IMR-90 (cell line): ENCODE measurements around the gene COX19. TPM values are rescaled to one million over a fixed set of nuclear protein-coding genes. Genes with fewer than 3 reads are reported as not detected.

Experiments
- ATAC-seq: fragments of 200-7000 bp; cut with Tn5 transposase; 2 replicates; pipeline ENCODE4 v1.9.1; 2020; ENCODE audit warnings: low read depth, mild to moderate bottlenecking, moderate library complexity
- BruUV-seq: library from RNA; stranded (reverse); fragments of 400-500 nt; replicated peaks from 2 replicates; lab custom pipeline; 2021; lab: Mats Ljungman, UMichigan
- CTCF ChIA-PET: fragments of 300-600 bp; formaldehyde crosslinking; extraction: SDS; loops from one replicate; lab custom pipeline; 2021; ENCODE audit warnings: antibody characterized with exemption; lab: Yijun Ruan, JAX
- POLR2A ChIA-PET: fragments of 300-600 bp; sonication (Branson Sonifier 250); formaldehyde crosslinking; loops from one replicate; lab custom pipeline; 2022; ENCODE audit warnings: antibody characterized with exemption; ENCODE audit not compliant: unreplicated experiment; lab: Charles Lee
- DNase-seq: peaks from one replicate; pipeline ENCODE4 v3.0.0; 2013
- H2AFZ ChIP-seq: replicated peaks from 2 replicates; pipeline ENCODE3; 2013; ENCODE audit warnings: low read length, mild to moderate bottlenecking; ENCODE audit not compliant: poor library complexity
- H2AK5ac ChIP-seq: 2 replicates; pipeline ENCODE4 v1.6.1; 2013; ENCODE audit warnings: low read depth, low read length, inconsistent platforms
- H2AK9ac ChIP-seq: replicated peaks from 2 replicates; pipeline ENCODE3; 2013; ENCODE audit warnings: mild to moderate bottlenecking, low read depth, low read length, moderate library complexity; ENCODE audit not compliant: poor library complexity
- H2BK120ac ChIP-seq: 2 replicates; pipeline ENCODE4 v1.6.1; 2013; ENCODE audit warnings: low read depth, low read length, inconsistent platforms
- H2BK15ac ChIP-seq: 3 replicates; pipeline ENCODE4 v1.6.1; 2013; ENCODE audit warnings: low read depth, low read length, inconsistent platforms
- H2BK20ac ChIP-seq: 2 replicates; pipeline ENCODE4 v1.6.1; 2013; ENCODE audit warnings: low read depth, mild to moderate bottlenecking, inconsistent platforms, low read length, moderate library complexity
- H2BK5ac ChIP-seq: 2 replicates; pipeline ENCODE4 v1.6.1; 2013; ENCODE audit warnings: mild to moderate bottlenecking, low read depth, low read length, inconsistent platforms; ENCODE audit not compliant: poor library complexity, severe bottlenecking
- H3K14ac ChIP-seq: replicated peaks from 2 replicates; pipeline ENCODE4 v1.6.1; 2013; ENCODE audit warnings: low read depth, low read length, inconsistent platforms
- H3K18ac ChIP-seq: 2 replicates; pipeline ENCODE4 v1.6.1; 2013; ENCODE audit warnings: low read depth, low read length, control low read depth
- H3K23ac ChIP-seq: 2 replicates; pipeline ENCODE4 v1.6.1; 2013; ENCODE audit warnings: low read depth, low read length, inconsistent platforms
- H3K27ac ChIP-seq: 2 replicates; pipeline ENCODE4 v1.5.1; 2013; ENCODE audit warnings: mild to moderate bottlenecking, control low read depth, low read length; ENCODE audit not compliant: insufficient read depth
- H3K27me3 ChIP-seq: 2 replicates; pipeline ENCODE4 v1.6.1; 2013; ENCODE audit warnings: low read length; ENCODE audit not compliant: control insufficient read depth, insufficient read depth
- H3K36me3 ChIP-seq: 2 replicates; pipeline ENCODE4 v1.6.1; 2013; ENCODE audit warnings: low read length, mixed read lengths; ENCODE audit not compliant: control insufficient read depth, insufficient read depth
- H3K4ac ChIP-seq: 2 replicates; pipeline ENCODE4 v1.6.1; 2013; ENCODE audit warnings: low read depth, low read length, inconsistent platforms
- H3K4me1 ChIP-seq: 2 replicates; pipeline ENCODE4 v1.6.1; 2013; ENCODE audit warnings: low read length, mixed read lengths; ENCODE audit not compliant: control insufficient read depth, insufficient read depth
- H3K4me2 ChIP-seq: 2 replicates; pipeline ENCODE4 v1.6.1; 2013; ENCODE audit warnings: low read depth, mild to moderate bottlenecking, control low read depth, low read length, moderate library complexity
- H3K4me3 ChIP-seq: 2 replicates; pipeline ENCODE4 v1.5.1; 2013; ENCODE audit warnings: low read depth, mild to moderate bottlenecking, control low read depth, low read length, moderate library complexity; ENCODE audit not compliant: insufficient read depth
- H3K56ac ChIP-seq: 2 replicates; pipeline ENCODE4 v1.6.1; 2013; ENCODE audit warnings: low read length, inconsistent platforms; ENCODE audit not compliant: insufficient read depth; ENCODE audit errors: extremely low read depth
- H3K79me1 ChIP-seq, 2 experiments: 2 replicates each; pipeline ENCODE4 v1.6.1; 2013; ENCODE audit warnings: low read length in 2 of 2, inconsistent platforms in 1 of 2, low read depth in 1 of 2
- H3K9ac ChIP-seq: 2 replicates; pipeline ENCODE4 v1.6.1; 2013; ENCODE audit warnings: low read depth, low read length, control low read depth
- H3K9me1 ChIP-seq: 2 replicates; pipeline ENCODE4 v1.6.1; 2013; ENCODE audit warnings: low read length, inconsistent platforms; ENCODE audit not compliant: insufficient read depth
- H3K9me3 ChIP-seq: 2 replicates; pipeline ENCODE4 v1.6.1; 2013; ENCODE audit warnings: low read length; ENCODE audit not compliant: control insufficient read depth, insufficient read depth
- H4K20me1 ChIP-seq: 2 replicates; pipeline ENCODE4 v1.6.1; 2013; ENCODE audit warnings: low read length, inconsistent platforms; ENCODE audit not compliant: insufficient read depth
- H4K5ac ChIP-seq: 2 replicates; pipeline ENCODE4 v1.6.1; 2013; ENCODE audit warnings: mild to moderate bottlenecking, low read depth, low read length, control low read depth
- H4K8ac ChIP-seq, 2 experiments: 2 replicates each; pipeline ENCODE4 v1.6.1; 2013; ENCODE audit warnings: low read depth in 2 of 2, low read length in 2 of 2, control low read depth in 1 of 2, inconsistent platforms in 1 of 2
- H4K91ac ChIP-seq: 2 replicates; pipeline ENCODE4 v1.6.1; 2013; ENCODE audit warnings: low read depth, low read length, inconsistent platforms; ENCODE audit not compliant: insufficient read depth
- BHLHE40 ChIP-seq: fragments of 150-350 bp; IDR thresholded peaks from 2 replicates; pipeline ENCODE4 v1.6.1; 2016; ENCODE audit warnings: mild to moderate bottlenecking, low read depth, low read length
- CEBPB ChIP-seq: IDR thresholded peaks from 2 replicates; pipeline ENCODE4 v1.6.1; 2012; ENCODE audit warnings: low read depth, low read length, improper control_type of control experiment
- CHD1 ChIP-seq: IDR thresholded peaks from 2 replicates; pipeline ENCODE4 v1.6.1; 2012; ENCODE audit warnings: low read depth, low read length, improper control_type of control experiment
- CTCF ChIP-seq: conservative IDR thresholded peaks from 2 replicates; pipeline ENCODE4 v1.5.1; 2012; ENCODE audit warnings: mild to moderate bottlenecking, low read depth, low read length, improper control_type of control experiment
- ELK1 ChIP-seq: fragments of 150-350 bp; IDR thresholded peaks from 2 replicates; pipeline ENCODE4 v1.6.1; 2016; ENCODE audit warnings: low read depth, mild to moderate bottlenecking, low read length, moderate library complexity, borderline replicate concordance
- FOS ChIP-seq: fragments of 150-350 bp; IDR thresholded peaks from 2 replicates; pipeline ENCODE4 v1.6.1; 2016; ENCODE audit warnings: low read depth, low read length
- MAFK ChIP-seq: IDR thresholded peaks from 2 replicates; pipeline ENCODE4 v1.6.1; 2012; ENCODE audit warnings: low read depth, low read length, improper control_type of control experiment
- MAZ ChIP-seq: IDR thresholded peaks from 2 replicates; pipeline ENCODE4 v1.6.1; 2012; ENCODE audit warnings: low read depth, mild to moderate bottlenecking, low read length, improper control_type of control experiment, moderate library complexity, borderline replicate concordance
- MXI1 ChIP-seq: IDR thresholded peaks from 2 replicates; pipeline ENCODE4 v1.6.1; 2012; ENCODE audit warnings: low read depth, mild to moderate bottlenecking, low read length, moderate library complexity, borderline replicate concordance
- NFE2L2 ChIP-seq: fragments of 150-350 bp; IDR thresholded peaks from 2 replicates; pipeline ENCODE4 v1.6.1; 2016; ENCODE audit warnings: low read depth, mild to moderate bottlenecking, low read length
- POLR2A ChIP-seq: IDR thresholded peaks from 2 replicates; pipeline ENCODE4 v1.6.1; 2012; ENCODE audit warnings: mild to moderate bottlenecking, low read depth, low read length
- RAD21 ChIP-seq: IDR thresholded peaks from 2 replicates; pipeline ENCODE4 v1.6.1; 2012; ENCODE audit warnings: low read length, improper control_type of control experiment
- RCOR1 ChIP-seq: IDR thresholded peaks from 2 replicates; pipeline ENCODE4 v1.6.1; 2012; ENCODE audit warnings: mild to moderate bottlenecking, low read length, improper control_type of control experiment; ENCODE audit not compliant: insufficient replicate concordance
- RFX5 ChIP-seq: IDR thresholded peaks from 2 replicates; pipeline ENCODE4 v1.8.0; 2012; ENCODE audit warnings: low read depth, mild to moderate bottlenecking, low read length, moderate library complexity
- SMC3 ChIP-seq: fragments of 150-350 bp; IDR thresholded peaks from 2 replicates; pipeline ENCODE4 v1.6.1; 2016; ENCODE audit warnings: low read depth, mild to moderate bottlenecking, antibody characterized with exemption, low read length, moderate library complexity
- USF2 ChIP-seq: fragments of 150-350 bp; IDR thresholded peaks from 2 replicates; pipeline ENCODE4 v1.6.1; 2017; ENCODE audit warnings: mild to moderate bottlenecking, antibody characterized with exemption, low read length, low read depth
- WGBS, 2 experiments: methylation state at CpG; one replicate each; pipeline versions ENCODE4 v1.1.5 to v1.1.7; 2013; ENCODE audit warnings: missing lambda C conversion rate in 2 of 2; ENCODE audit not compliant: insufficient read length in 1 of 2; ENCODE audit errors: extremely low coverage in 2 of 2; 5-methylcytosine and 5-hydroxymethylcytosine counted together
- dilution Hi-C: fragments of 300-500 bp; cut with HindIII; formaldehyde crosslinking; loops from one replicate; pipeline ENCODE4 v1.14.3; 2018; ENCODE audit warnings: low sequenced_read_pairs; ENCODE audit not compliant: unreplicated experiment
- in situ Hi-C: fragments of 300-500 bp; cut with MboI; formaldehyde crosslinking; loops from 3 replicates; pipeline ENCODE4 v1.14.3; 2019; ENCODE audit warnings: low sequenced_read_pairs, inconsistent platforms, mixed read lengths
- intact Hi-C: fragments of 100-400 bp; cut with micrococcal nuclease; formaldehyde crosslinking; loops from 2 replicates; pipeline ENCODE4 v1.10.0; 2022
- polyA plus RNA-seq, 3 experiments: library from polyadenylated mRNA; depleted of rRNA; stranded (reverse); fragments of >200 nt; gene quantifications; 2 replicates each; pipeline ENCODE4 v1.2.3, GENCODE V29; 2012; ENCODE audit warnings: low replicate concordance in 1 of 3
- total RNA-seq: library from RNA; depleted of rRNA; stranded (reverse); fragments of >200 nt; gene quantifications from 2 replicates; pipeline ENCODE4 v1.2.3, GENCODE V29; 2012

The COX19 gene
- total and polyA plus RNA-seq, 2 of the 4 experiments (the other 2 are of a cell fraction), result 3.9 to 7.3 TPM

- Histone ChIP-seq H3K9me1 (no peaks in the 10 kb centered on the region), H2AK5ac (no peak overlapping the region), H3K56ac (no peak overlapping the region), H4K8ac (no peak overlapping the region), H3K14ac (no peak overlapping the region), H2AFZ (no peak overlapping the region), H3K4me1 (no peaks in the 10 kb centered on the region), H3K4ac (no peak overlapping the region), H3K4me2 (no peak overlapping the region), H3K23ac (no peak overlapping the region), H3K27ac (no peak overlapping the region), H3K36me3 (no peaks in the 10 kb centered on the region), H2BK120ac (no peak overlapping the region), H3K79me1 (no peaks in the 10 kb centered on the region), H3K27me3 (no peaks in the 10 kb centered on the region; the same call in none of the 2 replicates), H2BK15ac (no peak overlapping the region), H4K20me1 (no peaks in the 10 kb centered on the region), H4K91ac (no peak overlapping the region), H3K4me3 (no peak overlapping the region), H3K9ac (no peak overlapping the region), H2AK9ac (no peak overlapping the region), H2BK5ac (no peak overlapping the region), H2BK20ac (no peak overlapping the region), H4K5ac (no peak overlapping the region), H3K9me3 (no peaks in the 10 kb centered on the region), H3K18ac (no peak overlapping the region)
- CTCF ChIA-PET, result no interaction called here
- intact Hi-C loops, result no loop called here
- ATAC-seq, result no peak
- TF ChIP-seq MAFK, result no peak
- TF ChIP-seq RAD21, result no peak
- no peak for TF ChIP-seq CHD1
- no peak for TF ChIP-seq RFX5
- no peak for TF ChIP-seq CEBPB
- no peak for TF ChIP-seq MAZ
- no peak for TF ChIP-seq FOS
- TF ChIP-seq SMC3, result no peak
- no peak for TF ChIP-seq CTCF
- no peak for TF ChIP-seq NFE2L2
- no peak for TF ChIP-seq RCOR1
- no peak for TF ChIP-seq POLR2A
- TF ChIP-seq BHLHE40, result no peak
- TF ChIP-seq ELK1, result no peak
- TF ChIP-seq USF2, result no peak
- no peak for TF ChIP-seq MXI1
- dilution Hi-C loops, result no loop called here
- in situ Hi-C loops, result no loop called here
- WGBS, 2 experiments, result 61% methylated on average over 22 of the region's 46 CpGs; no CpG with 5 or more reads in 1 of the 2 experiments
- POLR2A ChIA-PET, result no interaction called here
- no peak for DNase-seq
- no TSS peak for BruUV-seq
Measured at GRCh38 chr7:935164-935873, 40.0 kb downstream of the COX19 start.
